ENCODE data around the gene VPS4A. TPM values are rescaled to one million over a fixed set of nuclear protein-coding genes. Genes with fewer than 3 reads are reported as not detected.

The VPS4A gene
- total and polyA plus RNA-seq, 2 of the 8 experiments (the other 6 are each of a cell fraction or from before 2014, with no cell fraction given): 14.1 to 24.1 TPM

DNA sequence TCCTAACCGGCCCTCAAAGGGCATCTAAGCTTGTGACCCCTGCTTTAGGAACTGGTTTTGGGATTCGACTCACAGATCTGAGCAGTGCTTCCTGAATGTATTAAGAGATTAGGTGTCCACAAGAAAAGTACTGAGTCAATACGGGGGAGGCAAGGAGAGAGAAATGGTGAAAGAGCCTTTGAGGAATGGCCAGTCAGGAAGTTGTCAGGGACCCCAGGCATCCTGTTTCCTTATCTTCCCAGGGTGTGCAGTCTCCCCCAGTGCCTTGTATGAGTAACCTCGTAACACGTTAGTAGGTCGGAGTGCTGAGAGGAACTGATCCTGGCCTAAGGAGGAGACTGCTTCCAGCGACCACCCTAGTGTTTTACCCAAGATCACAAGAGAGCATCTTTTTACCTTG lies 56.8 kb downstream of the VPS4A start:
- no peak overlapping the region for H3K23ac ChIP-seq (ENCODE audit: insufficient read length)
- no peaks in the 10 kb centered on the region for H3K27me3 ChIP-seq (replicated peaks in 1 of 4; ENCODE audit: control insufficient read depth in 3 of 4, extremely low read depth in 1 of 4, insufficient read depth in 3 of 4, low read length in 3 of 4)
- CTCF ChIA-PET (ENCODE audit: partially characterized antibody): no interaction called here
- H3K4me1 ChIP-seq (replicated peaks in 1 of 4; ENCODE audit: control insufficient read depth in 3 of 4, insufficient read depth in 4 of 4, low read length in 3 of 4): no peaks in the 10 kb centered on the region
- no peak overlapping the region for H2BK120ac ChIP-seq (replicated peaks; ENCODE audit: low read depth, low read length)
- H3K56ac ChIP-seq (replicated peaks; ENCODE audit: insufficient read length, low read depth, low read length): no peak overlapping the region
- no peak overlapping the region for H4K91ac ChIP-seq (replicated peaks; ENCODE audit: insufficient read length, low read length)
- no peak overlapping the region for H3K18ac ChIP-seq (ENCODE audit: extremely low read depth, low read length)
- WGBS, 2 experiments (ENCODE audit: extremely low coverage in 1 of 2, insufficient coverage in 1 of 2, insufficient read length in 1 of 2, insufficient replicate concordance in 2 of 2, low coverage in 1 of 2, low lambda C conversion rate in 2 of 2, missing lambda C conversion rate in 1 of 2): 95% methylated on average over 7 of the region's 7 CpGs; no CpG with 5 or more reads in 1 of the 2 experiments
- no peak overlapping the region for H2BK12ac ChIP-seq (ENCODE audit: low read depth, low read length)
- no peak overlapping the region for H2BK5ac ChIP-seq (ENCODE audit: low read depth, low read length)
- H4K5ac ChIP-seq (ENCODE audit: insufficient read length, low read depth, low read length): no peak overlapping the region
- H3K23me2 ChIP-seq (ENCODE audit: low read depth, low read length): no peaks in the 10 kb centered on the region
- no peak overlapping the region for H3K4me2 ChIP-seq (ENCODE audit: insufficient read depth in 1 of 2, low read depth in 2 of 2, low read length in 2 of 2)
- no peak overlapping the region for H3K9ac ChIP-seq (replicated peaks in 1 of 4; ENCODE audit: extremely low read depth in 1 of 4, low read depth in 3 of 4, low read length in 3 of 4)
- no peaks in the 10 kb centered on the region for H3K79me2 ChIP-seq (ENCODE audit: control insufficient read depth in 1 of 2, insufficient read depth in 2 of 2, low read length in 2 of 2)
- no peak overlapping the region for H2AFZ ChIP-seq (ENCODE audit: low read length)
- no peak overlapping the region for H3K27ac ChIP-seq (ENCODE audit: low read depth, low read length)
- no peak overlapping the region for H3K4me3 ChIP-seq (ENCODE audit: extremely low read depth in 1 of 4, insufficient read depth in 2 of 4, low read depth in 3 of 4, low read length in 4 of 4)
- POLR2A ChIA-PET (ENCODE audit: partially characterized antibody): interaction anchor here (1.3 to 1.6 kb wide), 2 partner anchors 10 to 14 kb away, joined by 3 read pairs; no protein-coding TSS in a partner anchor
- FAIRE-seq (no peak), DNase-seq (ENCODE audit: low read depth in 1 of 2, low spot score in 2 of 2) (no peak)
- H3K9me3 ChIP-seq (ENCODE audit: insufficient read depth in 2 of 2, low read depth in 1 of 2, low read length in 1 of 2): no peaks in the 10 kb centered on the region
- H3K14ac ChIP-seq (ENCODE audit: insufficient read length): no peak overlapping the region
- no peak overlapping the region for H2AK5ac ChIP-seq (ENCODE audit: low read depth, low read length)
- no peaks in the 10 kb centered on the region for H3K79me1 ChIP-seq (ENCODE audit: low read depth, low read length)
- no peak overlapping the region for H3K4ac ChIP-seq (replicated peaks; ENCODE audit: insufficient read length, low read depth, low read length)
- H4K20me1 ChIP-seq (replicated peaks in 1 of 2; ENCODE audit: control insufficient read depth in 1 of 2, insufficient read depth in 2 of 2, low read length in 2 of 2): peaks cover 0 to 4% of the 10 kb centered on the region in 2 experiments
- H2BK15ac ChIP-seq (ENCODE audit: low read length): no peak overlapping the region
- H3K36me3 ChIP-seq (ENCODE audit: control insufficient read depth in 2 of 4, insufficient read depth in 4 of 4, low read length in 3 of 4): peaks cover 13 to 60% (median 46%) of the 10 kb centered on the region in 4 experiments
- no peak overlapping the region for H4K8ac ChIP-seq (ENCODE audit: extremely low read depth, insufficient read depth, low read length)
- H2BK20ac ChIP-seq (ENCODE audit: low read length): no peak overlapping the region
- TF ChIP-seq NANOG (IDR thresholded peaks at IDR 0.05; ENCODE audit: insufficient read depth, low read depth, low read length, poor library complexity, severe bottlenecking) (no peak), SP2 (IDR thresholded peaks at IDR 0.05; ENCODE audit: low read length) (no peak), RAD21 (IDR thresholded peaks at IDR 0.05 in 1 of 2, conservative IDR thresholded peaks at IDR 0.05 in 1 of 2; ENCODE audit: low read depth in 2 of 2, low read length in 2 of 2) (no peak), JUN (IDR thresholded peaks at IDR 0.05; ENCODE audit: low read depth, low read length) (no peak), CHD1 (IDR thresholded peaks at IDR 0.05; ENCODE audit: low read depth, low read length) (no peak), CEBPB (IDR thresholded peaks at IDR 0.05; ENCODE audit: low read depth, low read length) (no peak), EZH2 (IDR thresholded peaks at IDR 0.05; ENCODE audit: low read depth, low read length, severe bottlenecking) (no peak), GABPA (IDR thresholded peaks at IDR 0.05; ENCODE audit: borderline replicate concordance, insufficient read depth, low read length) (no peak), SIX5 (IDR thresholded peaks at IDR 0.05; ENCODE audit: low read depth, low read length) (no peak), TAF7 (optimal IDR thresholded peaks at IDR 0.05; ENCODE audit: borderline replicate concordance, low read depth, low read length) (no peak), KDM5A (IDR thresholded peaks at IDR 0.05; ENCODE audit: low read length) (no peak)
- TF ChIP-seq, protein P1, sequence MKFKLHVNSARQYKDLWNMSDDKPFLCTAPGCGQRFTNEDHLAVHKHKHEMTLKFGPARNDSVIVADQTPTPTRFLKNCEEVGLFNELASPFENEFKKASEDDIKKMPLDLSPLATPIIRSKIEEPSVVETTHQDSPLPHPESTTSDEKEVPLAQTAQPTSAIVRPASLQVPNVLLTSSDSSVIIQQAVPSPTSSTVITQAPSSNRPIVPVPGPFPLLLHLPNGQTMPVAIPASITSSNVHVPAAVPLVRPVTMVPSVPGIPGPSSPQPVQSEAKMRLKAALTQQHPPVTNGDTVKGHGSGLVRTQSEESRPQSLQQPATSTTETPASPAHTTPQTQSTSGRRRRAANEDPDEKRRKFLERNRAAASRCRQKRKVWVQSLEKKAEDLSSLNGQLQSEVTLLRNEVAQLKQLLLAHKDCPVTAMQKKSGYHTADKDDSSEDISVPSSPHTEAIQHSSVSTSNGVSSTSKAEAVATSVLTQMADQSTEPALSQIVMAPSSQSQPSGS (IDR thresholded peaks at IDR 0.05; ENCODE audit: low read length): no peak

Measured in H1 (cell line).